AG09319 (cell line): ENCODE results near the gene MIB1.

ENCODE experiments used
- DNase-seq: peaks from one replicate; pipeline ENCODE4 v3.0.0-alpha.2; 2010; ENCODE audit warnings: low read depth; ENCODE audit errors: extremely low read depth
- TF ChIP-seq, protein P1 (sequence below): IDR thresholded peaks from 2 replicates; pipeline ENCODE4 v1.5.1; 2011; ENCODE audit warnings: low read depth, mild to moderate bottlenecking, inconsistent platforms, low read length, moderate library complexity

Gene MIB1

DNA sequence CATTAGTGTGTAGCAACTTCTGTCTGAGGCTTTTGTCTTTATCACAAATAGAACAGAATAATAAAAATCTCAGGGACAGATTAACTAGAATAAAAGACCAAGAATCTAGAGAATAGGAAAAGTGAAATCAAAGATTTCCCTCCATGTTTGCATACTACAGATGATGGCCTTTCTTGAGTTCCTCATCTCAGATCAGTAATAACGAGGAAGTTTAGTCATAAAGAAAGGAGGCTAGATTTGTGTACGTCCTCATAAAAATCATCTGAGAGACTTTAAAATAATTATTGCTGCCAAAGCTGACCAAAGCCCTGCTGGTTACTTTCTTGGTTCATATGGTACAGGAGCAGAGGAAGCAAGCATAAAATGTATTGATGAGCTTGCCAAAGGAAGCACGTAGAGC is 117.3 kb downstream of the MIB1 start:
- TF ChIP-seq, protein P1, sequence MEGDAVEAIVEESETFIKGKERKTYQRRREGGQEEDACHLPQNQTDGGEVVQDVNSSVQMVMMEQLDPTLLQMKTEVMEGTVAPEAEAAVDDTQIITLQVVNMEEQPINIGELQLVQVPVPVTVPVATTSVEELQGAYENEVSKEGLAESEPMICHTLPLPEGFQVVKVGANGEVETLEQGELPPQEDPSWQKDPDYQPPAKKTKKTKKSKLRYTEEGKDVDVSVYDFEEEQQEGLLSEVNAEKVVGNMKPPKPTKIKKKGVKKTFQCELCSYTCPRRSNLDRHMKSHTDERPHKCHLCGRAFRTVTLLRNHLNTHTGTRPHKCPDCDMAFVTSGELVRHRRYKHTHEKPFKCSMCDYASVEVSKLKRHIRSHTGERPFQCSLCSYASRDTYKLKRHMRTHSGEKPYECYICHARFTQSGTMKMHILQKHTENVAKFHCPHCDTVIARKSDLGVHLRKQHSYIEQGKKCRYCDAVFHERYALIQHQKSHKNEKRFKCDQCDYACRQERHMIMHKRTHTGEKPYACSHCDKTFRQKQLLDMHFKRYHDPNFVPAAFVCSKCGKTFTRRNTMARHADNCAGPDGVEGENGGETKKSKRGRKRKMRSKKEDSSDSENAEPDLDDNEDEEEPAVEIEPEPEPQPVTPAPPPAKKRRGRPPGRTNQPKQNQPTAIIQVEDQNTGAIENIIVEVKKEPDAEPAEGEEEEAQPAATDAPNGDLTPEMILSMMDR: no peak
- no peak for DNase-seq

DNA sequence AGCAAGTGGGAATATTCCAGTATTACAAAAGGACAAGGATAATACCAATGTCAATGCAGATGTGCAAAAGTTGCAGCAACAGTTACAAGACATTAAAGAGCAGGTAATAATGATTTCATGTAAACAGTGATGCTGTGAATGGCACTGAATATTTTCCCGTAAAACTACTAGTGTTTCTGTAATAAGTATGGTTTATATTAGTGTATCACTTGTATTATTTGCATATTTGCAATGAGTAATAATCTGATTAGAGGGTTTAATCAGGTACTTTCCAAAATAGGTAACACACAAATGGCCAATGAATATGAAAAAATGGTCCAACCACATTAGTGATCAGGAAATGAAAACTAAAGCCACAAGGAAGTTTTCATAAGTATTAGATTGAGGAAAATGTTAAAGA is 118.0 kb downstream of the MIB1 start:
- TF ChIP-seq, protein P1: no peak
- DNase-seq: no peak

DNA sequence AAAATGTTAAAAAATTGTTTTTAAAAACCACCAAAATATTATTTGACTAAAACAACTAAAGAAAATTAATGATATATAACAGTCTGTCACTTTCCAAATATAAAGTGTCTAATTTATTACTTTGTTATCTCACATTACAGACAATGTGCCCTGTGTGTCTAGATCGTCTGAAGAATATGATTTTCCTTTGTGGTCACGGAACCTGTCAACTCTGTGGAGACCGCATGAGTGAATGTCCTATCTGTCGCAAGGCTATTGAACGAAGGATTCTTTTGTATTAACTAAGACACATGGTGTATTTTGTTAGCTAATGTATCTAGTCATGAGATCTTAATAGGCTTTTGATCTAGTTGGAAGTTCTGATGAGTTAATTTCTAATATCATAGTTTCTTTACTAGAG is 123.8 kb downstream of the MIB1 start:
- TF ChIP-seq, protein P1: no peak
- no peak for DNase-seq

DNA sequence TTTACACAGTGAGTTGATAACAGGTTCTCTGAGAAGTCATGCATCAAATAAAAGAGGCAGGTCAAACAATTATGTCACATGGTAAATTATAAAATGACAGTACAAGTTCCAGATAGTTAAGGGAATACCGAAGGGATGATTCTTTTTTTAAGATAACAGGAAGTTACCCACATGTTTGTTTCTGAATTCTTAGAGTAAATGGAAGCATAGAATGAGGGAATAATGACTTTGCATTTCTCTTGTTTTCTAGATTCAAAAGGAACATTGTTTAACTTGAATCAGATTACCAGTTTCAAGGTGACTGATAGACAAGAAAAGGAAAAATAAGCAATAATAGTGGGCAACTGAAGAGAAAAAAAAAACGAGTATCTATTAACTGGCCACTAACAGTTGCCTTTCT is 124.5 kb downstream of the MIB1 start:
- TF ChIP-seq, protein P1: no peak
- no peak for DNase-seq

DNA sequence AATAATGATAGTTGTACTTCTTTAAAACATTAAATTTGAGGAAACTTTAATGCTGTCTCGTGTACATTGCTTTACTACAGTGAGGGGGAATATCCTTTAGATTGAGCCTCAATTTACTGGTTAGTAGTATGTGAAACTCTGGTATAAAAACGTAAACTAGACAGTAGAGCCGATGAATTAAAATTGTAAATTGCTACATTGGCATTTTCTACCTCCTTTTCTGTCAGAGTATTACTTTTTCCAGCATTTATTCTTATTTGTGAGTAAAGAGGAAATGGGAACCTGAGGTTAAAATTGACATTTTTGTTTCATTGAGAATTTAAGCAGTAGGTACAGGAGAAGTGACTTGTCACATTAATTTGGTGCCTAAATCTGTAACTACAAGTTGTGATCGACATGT is 128.2 kb downstream of the MIB1 start:
- DNase-seq: no peak

DNA sequence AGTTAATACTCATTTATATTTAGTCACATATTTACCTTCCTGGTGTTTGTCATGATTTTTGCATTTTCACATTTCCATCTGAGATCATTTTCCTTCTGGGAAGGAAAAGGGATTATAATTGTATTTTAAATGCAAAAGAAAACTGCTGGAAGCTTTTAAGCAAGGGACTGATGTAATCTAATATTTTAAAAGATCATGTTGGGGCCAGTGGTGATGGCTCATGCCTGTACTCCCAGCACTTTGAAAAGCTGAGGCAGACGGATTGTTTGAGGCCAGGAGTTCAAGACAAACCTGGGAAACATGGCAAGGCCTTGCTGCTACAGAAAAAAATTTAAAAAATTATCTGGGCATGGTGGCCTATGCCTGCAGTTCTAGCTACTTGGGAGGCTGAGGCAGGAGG is 149.0 kb downstream of the MIB1 start:
- DNase-seq: no peak
- TF ChIP-seq, protein P1: no peak

More for the DNA sequence above, 128.2 kb downstream of the MIB1 start:
- TF ChIP-seq, protein P1: no peak

DNA sequence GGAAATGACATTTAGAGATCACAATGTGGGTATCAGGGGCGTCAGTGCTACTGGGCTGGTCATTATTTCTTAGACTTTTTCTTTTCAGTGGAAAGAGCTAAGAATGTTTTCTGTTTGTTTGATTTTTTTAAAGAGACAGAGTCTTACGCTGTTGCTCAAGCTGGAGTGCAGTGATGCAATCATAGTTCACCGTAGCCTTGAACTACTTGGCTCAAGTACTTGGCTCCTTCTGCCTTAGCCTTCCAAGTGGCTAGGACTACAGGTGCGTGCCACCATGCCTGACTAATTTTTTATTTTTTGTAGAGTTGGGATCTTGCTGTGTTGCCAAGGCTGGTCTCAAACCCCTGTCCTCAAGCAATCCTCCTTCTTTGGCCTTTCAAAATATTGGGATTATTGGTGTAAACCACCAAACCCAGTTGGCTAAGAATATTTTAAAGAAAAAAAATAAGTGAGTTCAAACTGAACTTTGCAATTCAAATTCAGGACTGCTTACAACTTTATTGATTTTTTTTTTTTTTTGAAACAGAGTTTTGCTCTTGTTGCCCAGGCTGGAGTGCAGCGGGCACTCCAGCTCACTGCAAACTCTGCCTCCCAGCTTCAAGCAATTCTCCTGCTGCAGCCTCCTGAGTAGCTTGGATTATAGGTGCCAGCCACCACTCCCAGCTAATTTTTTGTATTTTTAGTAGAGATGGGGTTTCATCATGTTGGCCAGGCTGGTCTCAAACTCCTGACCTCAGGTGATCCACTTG is 154.2 kb downstream of the MIB1 start:
- no peak for DNase-seq
- TF ChIP-seq, protein P1: no peak
